Ectodermal cell (in vitro differentiated cells): Measurements from ENCODE around the gene AASDH.

ENCODE experiments used
- H3K27ac ChIP-seq: 2 replicates; pipeline ENCODE4 v1.7.0; 2013; ENCODE audit warnings: mild to moderate bottlenecking, low read depth, low read length; ENCODE audit not compliant: insufficient read depth, poor library complexity, severe bottlenecking
- H3K27me3 ChIP-seq: 2 replicates; pipeline ENCODE4 v1.7.0; 2013; ENCODE audit warnings: mild to moderate bottlenecking, low read length; ENCODE audit not compliant: insufficient read depth, control insufficient read depth, poor library complexity, severe bottlenecking
- H3K36me3 ChIP-seq: one replicate; pipeline ENCODE4 v1.7.0; 2013; ENCODE audit warnings: low read length; ENCODE audit not compliant: control insufficient read depth, insufficient read depth
- H3K4me1 ChIP-seq: one replicate; pipeline ENCODE4 v1.7.0; 2013; ENCODE audit warnings: low read length; ENCODE audit not compliant: control insufficient read depth, insufficient read depth
- H3K4me3 ChIP-seq: 2 replicates; pipeline ENCODE4 v1.7.0; 2013; ENCODE audit warnings: low read depth, low read length, control low read depth; ENCODE audit not compliant: insufficient read depth
- H3K9me3 ChIP-seq: 2 replicates; pipeline ENCODE4 v1.7.0; 2013; ENCODE audit warnings: mild to moderate bottlenecking, low read length, moderate library complexity; ENCODE audit not compliant: control insufficient read depth
- WGBS, 2 experiments: methylation state at CpG; one replicate each; pipeline ENCODE4 v1.1.7; 2013; ENCODE audit warnings: missing lambda C conversion rate in 2 of 2; 5-methylcytosine and 5-hydroxymethylcytosine counted together

AASDH gene

GRCh38 chr4:56318555-56318954 is 68.7 kb downstream of the AASDH start:
- Histone ChIP-seq H3K36me3 (peaks cover 10% of the 10 kb centered on the region), H3K4me3 (no peak overlapping the region), H3K27me3 (no peaks in the 10 kb centered on the region), H3K27ac (no peak overlapping the region), H3K9me3 (no peaks in the 10 kb centered on the region), H3K4me1 (no peaks in the 10 kb centered on the region)
- 96 to 97% methylated on average over 1 of the region's 1 CpG for WGBS, 2 experiments

- Histone ChIP-seq H3K27me3 (no peaks in the 10 kb centered on the region), H3K36me3 (peaks cover 18% of the 10 kb centered on the region)
Observed at GRCh38 chr4:56317749-56318148, 69.5 kb downstream of the AASDH start.

DNA sequence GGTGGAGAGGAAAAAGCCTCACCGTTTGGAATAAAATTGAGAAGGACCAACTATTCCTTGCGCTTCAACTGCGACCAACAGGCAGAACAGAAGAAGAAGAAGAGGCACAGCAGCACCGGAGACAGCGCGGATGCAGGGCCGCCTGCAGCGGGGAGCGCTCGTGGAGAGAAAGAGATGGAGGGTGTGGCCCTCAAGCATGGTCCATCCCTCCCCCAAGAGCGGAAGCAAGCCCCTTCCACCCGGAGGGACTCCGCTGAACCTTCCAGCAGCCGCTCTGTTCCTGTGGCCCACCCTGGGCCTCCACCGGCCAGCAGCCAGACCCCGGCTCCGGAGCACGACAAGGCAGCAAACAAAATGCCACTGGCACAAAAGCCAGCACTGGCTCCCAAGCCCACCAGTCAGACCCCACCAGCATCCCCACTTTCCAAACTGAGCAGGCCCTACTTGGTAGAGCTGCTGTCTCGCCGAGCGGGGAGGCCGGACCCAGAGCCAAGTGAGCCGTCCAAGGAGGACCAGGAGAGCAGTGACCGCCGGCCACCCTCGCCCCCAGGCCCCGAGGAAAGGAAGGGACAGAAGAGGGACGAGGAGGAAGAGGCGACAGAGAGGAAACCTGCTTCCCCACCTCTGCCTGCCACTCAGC is 71.2 kb downstream of the AASDH start:
- H3K27me3 ChIP-seq: no peaks in the 10 kb centered on the region
- no peaks in the 10 kb centered on the region for H3K9me3 ChIP-seq
- H3K4me3 ChIP-seq: no peak overlapping the region
- peaks cover 18% of the 10 kb centered on the region for H3K36me3 ChIP-seq
- H3K4me1 ChIP-seq: no peaks in the 10 kb centered on the region
- WGBS, 2 experiments: 90% methylated on average over 29 of the region's 29 CpGs
- no peak overlapping the region for H3K27ac ChIP-seq

More at GRCh38 chr4:56317749-56318148, 69.5 kb downstream of the AASDH start:
- no peak overlapping the region for H3K27ac ChIP-seq
- H3K4me3 ChIP-seq: no peak overlapping the region
- no peaks in the 10 kb centered on the region for H3K4me1 ChIP-seq
- H3K9me3 ChIP-seq: no peaks in the 10 kb centered on the region

GRCh38 chr4:56315543-56315942 is 71.7 kb downstream of the AASDH start:
- 92 to 93% methylated on average over 24 of the region's 24 CpGs for WGBS, 2 experiments
- no peak overlapping the region for H3K27ac ChIP-seq
- no peak overlapping the region for H3K4me3 ChIP-seq
- H3K4me1 ChIP-seq: no peaks in the 10 kb centered on the region
- H3K9me3 ChIP-seq: no peaks in the 10 kb centered on the region
- no peaks in the 10 kb centered on the region for H3K27me3 ChIP-seq
- peaks cover 18% of the 10 kb centered on the region for H3K36me3 ChIP-seq

- Histone ChIP-seq H3K27me3 (no peaks in the 10 kb centered on the region), H3K9me3 (no peaks in the 10 kb centered on the region), H3K4me1 (no peaks in the 10 kb centered on the region), H3K4me3 (no peak overlapping the region), H3K36me3 (peaks cover 18% of the 10 kb centered on the region), H3K27ac (no peak overlapping the region)
- WGBS, 2 experiments: 96 to 97% methylated on average over 29 of the region's 29 CpGs
Observed at GRCh38 chr4:56315041-56315440, 72.2 kb downstream of the AASDH start.

DNA sequence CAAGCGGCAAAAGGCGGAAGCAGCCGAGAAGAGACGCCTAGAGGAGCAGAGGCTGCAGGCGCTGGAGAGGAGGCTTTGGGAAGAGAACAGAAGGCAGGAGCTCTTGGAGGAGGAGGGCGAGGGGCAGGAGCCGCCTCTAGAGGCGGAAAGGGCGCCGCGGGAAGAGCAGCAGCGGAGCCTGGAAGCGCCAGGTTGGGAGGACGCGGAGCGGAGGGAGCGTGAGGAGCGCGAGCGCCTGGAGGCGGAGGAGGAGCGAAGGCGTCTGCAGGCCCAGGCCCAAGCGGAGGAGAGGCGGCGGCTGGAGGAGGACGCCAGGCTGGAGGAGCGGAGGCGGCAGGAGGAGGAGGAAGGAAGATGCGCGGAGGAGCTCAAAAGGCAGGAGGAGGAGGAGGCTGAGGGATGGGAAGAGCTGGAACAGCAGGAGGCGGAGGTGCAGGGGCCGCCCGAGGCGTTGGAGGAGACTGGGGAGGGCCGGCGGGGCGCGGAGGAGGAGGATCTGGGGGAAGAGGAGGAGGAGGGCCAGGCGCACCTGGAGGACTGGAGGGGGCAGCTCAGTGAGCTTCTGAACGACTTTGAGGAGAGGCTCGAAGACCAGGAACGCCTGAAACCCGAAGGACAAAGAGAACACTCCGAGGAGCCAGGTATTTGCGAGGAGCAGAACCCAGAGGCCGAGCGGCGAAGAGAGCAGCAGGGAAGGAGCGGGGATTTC is 72.9 kb downstream of the AASDH start:
- WGBS, 2 experiments: 96 to 97% methylated on average over 50 of the region's 50 CpGs
- no peak overlapping the region for H3K4me3 ChIP-seq
- no peaks in the 10 kb centered on the region for H3K27me3 ChIP-seq
- no peaks in the 10 kb centered on the region for H3K9me3 ChIP-seq
- H3K36me3 ChIP-seq: peaks cover 18% of the 10 kb centered on the region
- H3K4me1 ChIP-seq: no peaks in the 10 kb centered on the region
- no peak overlapping the region for H3K27ac ChIP-seq

DNA sequence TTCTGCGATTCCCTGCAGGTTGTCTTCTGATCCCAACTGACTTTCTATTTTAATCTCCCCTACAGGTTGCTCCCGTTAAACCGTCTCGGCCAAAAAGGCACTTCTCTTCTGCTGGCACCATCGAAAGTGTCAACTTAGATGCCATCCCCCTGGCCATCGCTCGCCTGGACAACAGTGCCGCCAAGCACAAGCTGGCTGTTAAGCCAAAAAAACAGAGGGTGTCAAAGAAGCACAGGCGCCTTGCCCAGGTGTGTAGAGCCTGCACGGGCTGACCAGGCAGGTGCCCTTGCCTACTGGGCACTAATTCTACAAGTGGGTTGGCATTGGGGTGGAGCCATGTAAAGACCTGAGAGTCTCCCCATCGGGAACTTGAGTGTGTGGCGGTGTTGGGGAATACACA is 74.2 kb downstream of the AASDH start:
- no peak overlapping the region for H3K27ac ChIP-seq
- no peak overlapping the region for H3K4me3 ChIP-seq
- no peaks in the 10 kb centered on the region for H3K9me3 ChIP-seq
- peaks cover 19% of the 10 kb centered on the region for H3K36me3 ChIP-seq
- H3K27me3 ChIP-seq: no peaks in the 10 kb centered on the region
- H3K4me1 ChIP-seq: no peaks in the 10 kb centered on the region
- 95 to 98% methylated on average over 12 of the region's 12 CpGs for WGBS, 2 experiments

- H3K27me3 ChIP-seq: no peaks in the 10 kb centered on the region
- H3K9me3 ChIP-seq: no peaks in the 10 kb centered on the region
- no peaks in the 10 kb centered on the region for H3K4me1 ChIP-seq
- H3K27ac ChIP-seq: no peak overlapping the region
- peaks cover 26% of the 10 kb centered on the region for H3K36me3 ChIP-seq
- H3K4me3 ChIP-seq: no peak overlapping the region
- 92% methylated on average over 7 of the region's 7 CpGs for WGBS, 2 experiments
Observed at GRCh38 chr4:56311299-56311975, 75.9 kb downstream of the AASDH start.

DNA sequence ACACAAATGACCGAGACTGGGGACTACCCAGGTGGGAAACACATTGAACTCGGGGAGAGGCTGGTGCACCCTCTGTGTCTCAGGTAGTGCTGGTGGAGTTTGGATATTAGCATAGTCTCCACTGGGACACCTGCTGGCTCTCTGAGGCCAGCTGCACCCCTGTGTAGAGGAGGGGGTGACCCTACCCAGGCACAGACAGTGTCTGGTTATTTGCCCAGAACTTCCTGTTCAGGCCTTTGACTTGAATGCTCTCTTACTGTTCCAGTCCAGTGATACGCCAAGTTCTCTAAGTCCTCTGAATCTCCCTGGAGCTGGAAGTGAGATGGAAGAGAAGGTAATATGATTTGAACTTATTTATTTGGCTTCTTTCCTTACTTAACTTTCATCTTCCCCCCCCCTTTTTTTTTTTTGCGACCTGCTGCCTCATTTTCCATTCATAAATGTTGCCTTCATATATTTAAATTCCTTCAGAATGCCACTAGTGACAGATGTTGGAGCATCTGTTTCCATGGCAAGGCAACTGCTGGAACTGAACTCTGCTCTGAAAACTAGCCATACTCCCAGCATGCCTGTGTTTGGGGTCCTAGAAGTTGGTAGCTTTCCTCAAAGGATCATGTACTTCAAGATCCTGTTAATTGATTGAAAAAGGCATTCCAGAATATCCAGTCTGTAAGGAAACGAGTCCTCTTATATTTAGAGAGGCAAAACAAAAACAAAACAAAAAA is 76.7 kb downstream of the AASDH start:
- H3K36me3 ChIP-seq: peaks cover 26% of the 10 kb centered on the region
- no peak overlapping the region for H3K4me3 ChIP-seq
- no peaks in the 10 kb centered on the region for H3K4me1 ChIP-seq
- H3K27ac ChIP-seq: no peak overlapping the region
- 93 to 95% methylated on average over 4 of the region's 5 CpGs for WGBS, 2 experiments
- H3K27me3 ChIP-seq: no peaks in the 10 kb centered on the region
- H3K9me3 ChIP-seq: no peaks in the 10 kb centered on the region

DNA sequence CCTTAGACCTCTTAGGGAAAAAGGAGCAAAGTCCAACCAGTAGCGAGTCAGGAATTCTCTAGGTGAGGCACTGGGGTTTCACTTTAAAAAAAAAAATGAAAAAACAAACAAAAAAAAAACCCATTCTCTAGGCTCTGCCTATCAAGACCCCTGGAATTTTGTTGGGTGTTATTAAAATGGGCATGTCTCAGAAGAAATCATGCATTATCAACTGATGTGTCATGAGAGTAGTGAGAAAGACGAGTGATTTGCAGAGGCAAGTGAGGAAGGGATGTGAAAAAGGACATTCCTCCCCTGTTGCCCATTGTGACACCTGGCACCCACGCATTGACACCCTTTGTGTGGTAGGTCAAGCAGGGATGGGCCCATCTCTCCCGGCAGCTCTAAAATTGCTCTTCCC is 78.9 kb downstream of the AASDH start:
- no peaks in the 10 kb centered on the region for H3K4me1 ChIP-seq
- 96 to 99% methylated on average over 4 of the region's 4 CpGs for WGBS, 2 experiments
- H3K4me3 ChIP-seq: no peak overlapping the region
- H3K27me3 ChIP-seq: no peaks in the 10 kb centered on the region
- no peaks in the 10 kb centered on the region for H3K9me3 ChIP-seq
- peaks cover 16% of the 10 kb centered on the region for H3K36me3 ChIP-seq
- no peak overlapping the region for H3K27ac ChIP-seq
